ENCODE results near the gene UBE2J2. TPM values are rescaled to one million over a fixed set of nuclear protein-coding genes. Genes with fewer than 3 reads are reported as not detected.

The UBE2J2 gene
- total RNA-seq, 1 experiment from 2014 or later = 83.4 TPM

DNA sequence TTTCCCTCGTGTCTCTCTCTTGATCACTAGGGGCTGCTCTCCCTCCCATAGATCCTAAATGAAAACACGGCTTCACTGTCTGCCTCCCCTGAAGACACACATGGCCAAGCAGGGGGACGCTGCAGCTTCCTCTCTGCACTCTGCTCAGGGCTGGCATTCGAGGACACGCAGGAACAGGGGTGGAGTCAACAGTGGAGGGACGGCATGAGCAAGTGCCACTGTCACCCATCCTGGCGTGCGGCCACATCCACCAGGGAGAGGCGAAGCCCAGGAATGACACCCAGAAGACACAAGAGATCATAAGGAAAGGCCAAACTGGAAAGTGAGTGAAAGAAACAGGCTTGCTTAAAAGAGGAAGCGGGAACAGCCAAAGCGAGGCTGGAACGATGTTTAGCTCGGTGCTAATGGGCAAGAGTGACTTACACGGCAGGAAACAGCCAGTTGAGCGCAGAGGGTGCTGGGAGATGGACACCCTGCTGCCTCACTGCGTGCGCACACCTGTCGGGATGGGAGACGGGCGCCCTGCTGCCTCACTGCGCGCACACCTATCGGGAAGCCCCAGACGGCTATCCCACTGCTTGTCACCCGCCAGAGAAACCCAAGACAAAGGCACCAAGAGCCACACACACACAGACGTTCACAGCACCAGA is 13.6 kb downstream of the UBE2J2 start:
- no peaks in the 10 kb centered on the region for H3K4me1 ChIP-seq (ENCODE audit: insufficient read depth, low read length)
- H3K9me3 ChIP-seq (ENCODE audit: control insufficient read depth, low read depth, low read length) = no peaks in the 10 kb centered on the region
- no peaks in the 10 kb centered on the region for H3K23me2 ChIP-seq (ENCODE audit: insufficient read length, low read depth, low read length, poor library complexity, severe bottlenecking)
- H4K5ac ChIP-seq (ENCODE audit: insufficient read length, low read depth, low read length) = no peak overlapping the region
- H2BK120ac ChIP-seq (ENCODE audit: low read depth, low read length, poor library complexity, severe bottlenecking) = no peak overlapping the region
- H3K18ac ChIP-seq (ENCODE audit: insufficient read length, low read depth, low read length) = no peak overlapping the region
- no peaks in the 10 kb centered on the region for H3K79me1 ChIP-seq (ENCODE audit: insufficient read depth, low read depth, low read length, poor library complexity, severe bottlenecking)
- H2BK12ac ChIP-seq (ENCODE audit: insufficient read length, low read depth, low read length) = no peak overlapping the region
- no peak overlapping the region for H4K8ac ChIP-seq (replicated peaks; ENCODE audit: insufficient read length, low read depth, low read length)
- Mint-ChIP-seq H3K4me3 (no peak overlapping the region), H3K9me3 (no peaks in the 10 kb centered on the region; a peak in 2 of 5 replicates), H3K36me3 (ENCODE audit: insufficient read depth in 1 of 3, low read depth in 3 of 3) (peaks cover 38 to 84% (median 67%) of the 10 kb centered on the region in 3 experiments; a peak in 6 of 7 replicates), H3K27ac (peak overlapping the region in 2 of 3 experiments; percentile 86 to 89; a peak in 6 of 7 replicates), H3K27me3 (ENCODE audit: low read depth) (peaks cover 3% of the 10 kb centered on the region; the same call in 1 of the 2 replicates), H3K4me1 (peaks cover 14 to 27% of the 10 kb centered on the region in 2 experiments)
- H3T11ph ChIP-seq (ENCODE audit: low read length) = no peak overlapping the region
- WGBS (ENCODE audit: extremely low coverage, insufficient read length, low lambda C conversion rate) = no CpG with 5 or more reads among the region's 26 CpGs
- no peak overlapping the region for H3K4ac ChIP-seq (ENCODE audit: low read depth, low read length)
- H2BK15ac ChIP-seq (ENCODE audit: low read depth, low read length) = no peak overlapping the region
- H2AFZ ChIP-seq (ENCODE audit: low read length) = no peak overlapping the region
- TF ChIP-seq, protein P1, sequence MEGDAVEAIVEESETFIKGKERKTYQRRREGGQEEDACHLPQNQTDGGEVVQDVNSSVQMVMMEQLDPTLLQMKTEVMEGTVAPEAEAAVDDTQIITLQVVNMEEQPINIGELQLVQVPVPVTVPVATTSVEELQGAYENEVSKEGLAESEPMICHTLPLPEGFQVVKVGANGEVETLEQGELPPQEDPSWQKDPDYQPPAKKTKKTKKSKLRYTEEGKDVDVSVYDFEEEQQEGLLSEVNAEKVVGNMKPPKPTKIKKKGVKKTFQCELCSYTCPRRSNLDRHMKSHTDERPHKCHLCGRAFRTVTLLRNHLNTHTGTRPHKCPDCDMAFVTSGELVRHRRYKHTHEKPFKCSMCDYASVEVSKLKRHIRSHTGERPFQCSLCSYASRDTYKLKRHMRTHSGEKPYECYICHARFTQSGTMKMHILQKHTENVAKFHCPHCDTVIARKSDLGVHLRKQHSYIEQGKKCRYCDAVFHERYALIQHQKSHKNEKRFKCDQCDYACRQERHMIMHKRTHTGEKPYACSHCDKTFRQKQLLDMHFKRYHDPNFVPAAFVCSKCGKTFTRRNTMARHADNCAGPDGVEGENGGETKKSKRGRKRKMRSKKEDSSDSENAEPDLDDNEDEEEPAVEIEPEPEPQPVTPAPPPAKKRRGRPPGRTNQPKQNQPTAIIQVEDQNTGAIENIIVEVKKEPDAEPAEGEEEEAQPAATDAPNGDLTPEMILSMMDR (conservative IDR thresholded peaks at IDR 0.05) = no peak
- no peaks in the 10 kb centered on the region for H3K27me3 ChIP-seq (ENCODE audit: insufficient read depth, low read length)
- H2AK5ac ChIP-seq (ENCODE audit: insufficient read length, low read length) = no peak overlapping the region
- H2BK20ac ChIP-seq (ENCODE audit: low read depth, low read length, poor library complexity, severe bottlenecking) = no peak overlapping the region
- H2BK5ac ChIP-seq (ENCODE audit: insufficient read length, low read length) = no peak overlapping the region
- no peak overlapping the region for H3K9ac ChIP-seq (ENCODE audit: extremely low read depth, insufficient read length, low read length)
- H3K23ac ChIP-seq (ENCODE audit: insufficient read length, low read depth, low read length) = no peak overlapping the region
- no peaks in the 10 kb centered on the region; the same call in 1 of the 2 replicates for H3K79me2 ChIP-seq (ENCODE audit: insufficient read depth, low read length)
- no peak overlapping the region for H3K14ac ChIP-seq (ENCODE audit: insufficient read depth, low read length)
- no peaks in the 10 kb centered on the region for H4K20me1 ChIP-seq (ENCODE audit: control insufficient read depth, insufficient read depth, insufficient read length)
- no peak overlapping the region for H3K27ac ChIP-seq (ENCODE audit: insufficient read length, low read depth, low read length)
- H3K56ac ChIP-seq (ENCODE audit: insufficient read length, low read depth, low read length) = no peak overlapping the region
- no peak for DNase-seq
- no peak overlapping the region for H4K91ac ChIP-seq (ENCODE audit: insufficient read length, low read depth, low read length)
- H3K4me2 ChIP-seq (ENCODE audit: insufficient read depth, insufficient read length, low read length) = no peak overlapping the region

All from H9 (cell line).